Tibial nerve (tissue), 3 donors: ENCODE measurements around the gene OLA1.

ENCODE experiments used
- CTCF ChIP-seq, 5 experiments: fragments of 200-600 bp in 3 of 5; fragments of 450-650 bp in 2 of 5; sonication (generic) in 3 of 5; IDR thresholded peaks; one replicate each; pipeline ENCODE4 v1.5.1; 2016 to 2019; ENCODE audit warnings: antibody characterized with exemption in 5 of 5, mild to moderate bottlenecking in 3 of 5, moderate library complexity in 2 of 5
- POLR2A ChIP-seq, 2 donors: fragments of 450-650 bp; IDR thresholded peaks; one replicate each; pipeline ENCODE4 v1.6.1; 2017; ENCODE audit warnings: antibody characterized with exemption in 2 of 2, mild to moderate bottlenecking in 2 of 2, moderate library complexity in 2 of 2

GRCh38 chr2:174044556-174044955 is 203.8 kb downstream of the OLA1 start:
- TF ChIP-seq CTCF (IDR thresholded peaks at IDR 0.05) (no peak), POLR2A (IDR thresholded peaks at IDR 0.05) (no peak)
